NCI-H128 (cell line): ENCODE data around the gene SUCO.

ENCODE experiments used
- DNase-seq: peaks from one replicate; lab custom pipeline; 2025; ENCODE audit not compliant: unreplicated experiment; lab: John Stamatoyannopoulos, UW

SUCO gene

GRCh38 chr1:172640111-172640510 is 107.2 kb downstream of the SUCO start:
- DNase-seq = no peak

- DNase-seq = no peak
Observed at GRCh38 chr1:172641492-172641891, 108.5 kb downstream of the SUCO start.

DNA sequence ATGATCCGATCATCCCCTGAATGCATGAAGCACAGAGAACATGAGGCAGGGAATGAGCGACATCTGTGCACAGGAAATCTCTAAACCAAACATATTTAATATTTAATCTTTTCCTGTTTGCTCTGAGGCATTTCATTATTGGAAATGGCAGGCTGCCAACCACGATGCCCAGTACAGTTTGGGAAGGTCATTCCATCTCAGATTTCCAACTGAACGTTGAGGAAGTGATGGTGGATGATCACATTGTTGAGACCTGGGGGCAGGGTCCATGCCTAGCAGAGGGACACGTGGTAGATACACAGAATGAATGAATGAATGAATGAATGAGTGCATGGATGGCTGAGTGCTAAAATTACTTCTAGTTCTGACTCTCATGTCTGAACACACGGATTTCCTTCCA is 110.0 kb downstream of the SUCO start:
- no peak for DNase-seq

DNA sequence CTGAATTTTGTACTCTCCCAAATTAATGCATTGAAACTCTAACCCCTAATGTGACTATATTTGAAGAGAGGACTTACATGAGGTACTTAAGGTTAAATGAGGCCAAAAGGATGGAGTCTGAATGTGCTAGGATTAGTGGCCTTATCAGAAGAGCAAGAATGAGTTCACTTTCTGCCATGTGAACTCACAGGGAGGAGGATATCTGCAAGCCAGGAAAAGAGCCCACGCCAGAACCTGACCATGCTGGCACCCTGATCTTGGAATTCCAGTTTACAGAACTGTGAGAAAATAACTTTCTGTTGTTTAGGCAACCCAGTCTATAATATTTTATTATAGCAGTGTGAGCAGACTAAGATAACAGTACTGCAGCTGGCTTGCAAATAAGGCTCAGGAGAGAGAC is 113.7 kb downstream of the SUCO start:
- DNase-seq = no peak

GRCh38 chr1:172647110-172647564 is 114.2 kb downstream of the SUCO start:
- no peak for DNase-seq

DNA sequence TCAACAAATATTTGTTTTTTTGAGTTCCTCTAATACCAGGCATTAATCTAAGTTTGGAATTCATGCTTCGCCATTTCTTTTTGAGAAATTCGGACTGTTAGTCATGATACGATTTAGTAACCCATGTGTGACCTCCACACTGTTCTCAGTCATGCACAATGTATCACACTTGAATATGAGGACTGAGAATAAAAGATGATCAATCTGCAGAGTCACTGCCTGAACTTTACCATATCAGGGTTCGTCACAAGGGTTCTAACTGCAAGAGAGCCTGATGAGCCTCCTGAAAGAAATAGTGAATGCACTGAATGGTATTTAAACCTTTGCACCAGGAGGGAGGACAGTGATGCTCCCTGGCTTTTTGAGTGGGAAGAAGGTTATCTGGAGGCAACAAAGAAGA is 115.0 kb downstream of the SUCO start:
- DNase-seq = no peak

DNA sequence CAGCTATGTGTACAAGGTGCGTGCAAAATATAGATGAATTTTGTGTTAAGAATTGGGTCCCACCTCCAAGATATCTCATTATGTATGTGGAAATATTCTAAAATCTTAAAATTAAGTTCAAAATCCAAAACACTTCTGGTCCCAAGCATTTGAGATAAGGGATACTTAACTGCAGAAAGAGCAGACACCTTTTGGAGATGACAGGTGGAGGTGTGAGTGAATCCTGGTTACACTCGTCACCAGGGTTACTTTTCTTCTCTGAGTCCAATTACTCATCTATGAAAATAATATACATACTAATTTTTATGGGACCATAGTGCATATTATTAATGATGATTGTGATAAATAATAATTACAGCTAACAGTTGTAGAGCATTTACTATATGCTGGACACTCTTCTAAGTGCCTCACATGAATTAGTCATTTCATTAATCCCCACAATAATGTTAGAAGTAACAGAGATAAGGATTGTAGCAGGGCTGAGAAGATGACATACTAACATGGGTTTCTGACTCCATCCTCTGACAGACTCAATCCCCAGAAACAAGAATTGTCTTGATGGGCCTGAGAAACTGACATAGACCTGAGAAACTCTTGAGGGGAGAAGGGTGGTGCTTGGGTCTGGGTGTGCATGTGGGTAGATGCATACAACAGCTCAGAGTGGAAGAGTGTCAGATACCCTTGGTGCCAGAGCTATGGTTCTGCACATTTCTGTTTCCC is 117.7 kb downstream of the SUCO start:
- DNase-seq = no peak

GRCh38 chr1:172653015-172653709 is 120.2 kb downstream of the SUCO start:
- no peak for DNase-seq

DNA sequence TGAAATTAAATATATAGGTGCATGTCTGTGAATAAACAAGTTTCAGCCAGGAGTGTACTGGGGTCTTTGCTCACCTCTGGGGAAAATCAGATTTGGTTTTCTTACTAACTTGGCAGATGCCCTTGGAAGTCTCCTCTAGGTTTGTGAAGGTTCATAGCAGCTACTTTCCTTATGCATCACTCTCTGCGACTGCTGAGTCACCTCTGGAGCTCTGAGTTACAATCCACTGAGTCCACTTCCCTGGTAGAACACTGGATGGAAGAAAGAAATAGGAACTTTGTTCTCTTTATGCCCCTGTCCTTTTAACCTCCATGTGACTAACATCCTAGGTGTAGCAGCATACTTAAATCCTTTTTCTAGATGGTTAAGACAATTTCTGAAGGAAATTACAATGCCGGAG is 121.6 kb downstream of the SUCO start:
- DNase-seq = no peak

GRCh38 chr1:172656576-172656975 is 123.6 kb downstream of the SUCO start:
- DNase-seq = no peak

GRCh38 chr1:172657586-172657985 is 124.6 kb downstream of the SUCO start:
- DNase-seq = no peak

- no peak for DNase-seq
Observed at GRCh38 chr1:172658871-172659453, 126.0 kb downstream of the SUCO start, which contains the start of gene FASLG. Gene FASLG (plus strand): TSS chr1:172659103. CDS start chr1:172659202, 99 bp downstream.

DNA sequence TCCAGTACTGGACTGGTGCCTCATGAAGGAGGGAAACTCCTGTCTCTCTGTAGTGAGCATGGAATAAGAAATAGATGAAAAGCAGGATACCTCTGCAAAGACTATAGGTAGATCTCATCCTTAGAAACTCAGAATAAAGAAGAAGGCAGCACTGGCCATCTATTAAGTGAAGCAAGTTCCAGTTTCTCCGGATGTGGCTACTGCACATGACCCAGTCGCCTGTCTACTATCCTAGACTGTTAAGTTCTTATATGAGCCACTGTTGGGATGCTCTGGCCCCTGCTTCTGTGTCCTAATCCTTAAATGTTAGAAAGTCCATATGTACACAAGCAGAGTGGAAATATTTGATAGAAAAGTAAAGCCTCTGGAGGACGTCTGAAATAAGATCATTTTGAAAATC is 128.2 kb downstream of the SUCO start:
- no peak for DNase-seq
